ENCODE measurements around the gene TRMT2A.

GRCh38 chr22:20085651-20086050 is 31.4 kb downstream of the TRMT2A start:
- TF ChIP-seq, protein P1, sequence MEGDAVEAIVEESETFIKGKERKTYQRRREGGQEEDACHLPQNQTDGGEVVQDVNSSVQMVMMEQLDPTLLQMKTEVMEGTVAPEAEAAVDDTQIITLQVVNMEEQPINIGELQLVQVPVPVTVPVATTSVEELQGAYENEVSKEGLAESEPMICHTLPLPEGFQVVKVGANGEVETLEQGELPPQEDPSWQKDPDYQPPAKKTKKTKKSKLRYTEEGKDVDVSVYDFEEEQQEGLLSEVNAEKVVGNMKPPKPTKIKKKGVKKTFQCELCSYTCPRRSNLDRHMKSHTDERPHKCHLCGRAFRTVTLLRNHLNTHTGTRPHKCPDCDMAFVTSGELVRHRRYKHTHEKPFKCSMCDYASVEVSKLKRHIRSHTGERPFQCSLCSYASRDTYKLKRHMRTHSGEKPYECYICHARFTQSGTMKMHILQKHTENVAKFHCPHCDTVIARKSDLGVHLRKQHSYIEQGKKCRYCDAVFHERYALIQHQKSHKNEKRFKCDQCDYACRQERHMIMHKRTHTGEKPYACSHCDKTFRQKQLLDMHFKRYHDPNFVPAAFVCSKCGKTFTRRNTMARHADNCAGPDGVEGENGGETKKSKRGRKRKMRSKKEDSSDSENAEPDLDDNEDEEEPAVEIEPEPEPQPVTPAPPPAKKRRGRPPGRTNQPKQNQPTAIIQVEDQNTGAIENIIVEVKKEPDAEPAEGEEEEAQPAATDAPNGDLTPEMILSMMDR (conservative IDR thresholded peaks at IDR 0.05; ENCODE audit: low read depth, low read length): no peak
- no peak for TF ChIP-seq EZH2 (IDR thresholded peaks at IDR 0.05; ENCODE audit: borderline replicate concordance, low read depth, low read length, poor library complexity, severe bottlenecking)
